ENCODE data around the gene IFT25.

The IFT25 gene

DNA sequence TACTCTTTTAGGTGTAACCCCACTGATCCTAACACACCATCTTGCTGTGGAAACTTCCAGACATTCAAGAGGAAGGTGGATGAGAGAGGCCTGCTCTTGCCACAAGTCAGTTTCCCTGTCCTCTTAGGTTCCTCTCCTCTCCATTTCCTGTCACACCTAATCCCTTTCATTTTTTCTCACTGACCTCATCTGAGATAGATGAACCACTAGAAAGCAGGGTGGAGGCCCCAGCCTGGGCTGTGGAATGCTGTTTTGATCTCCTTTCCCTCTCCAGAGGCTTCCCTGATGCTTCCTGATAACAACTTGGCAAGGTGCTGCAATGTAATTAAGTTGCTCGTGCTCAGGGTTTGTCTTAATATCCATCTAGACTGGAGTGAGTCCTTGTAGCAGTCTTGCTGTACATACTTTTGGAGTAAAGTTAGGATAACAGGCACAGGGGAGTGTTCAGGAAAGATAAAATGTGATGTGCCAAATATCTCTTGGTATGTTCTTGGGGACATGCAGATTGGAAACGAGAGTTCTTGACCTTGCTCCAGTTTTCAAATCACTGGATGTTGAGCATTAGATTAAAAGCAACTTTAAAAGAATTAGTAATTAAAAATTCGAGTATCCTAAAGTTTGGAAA lies 11.8 kb upstream of the IFT25 start:
- DNase-seq (ENCODE audit: low read depth) = no peak

GRCh38 chr1:53956308-53957168 lies 11.0 kb upstream of the IFT25 start:
- no peak for DNase-seq (ENCODE audit: low read depth)

DNA sequence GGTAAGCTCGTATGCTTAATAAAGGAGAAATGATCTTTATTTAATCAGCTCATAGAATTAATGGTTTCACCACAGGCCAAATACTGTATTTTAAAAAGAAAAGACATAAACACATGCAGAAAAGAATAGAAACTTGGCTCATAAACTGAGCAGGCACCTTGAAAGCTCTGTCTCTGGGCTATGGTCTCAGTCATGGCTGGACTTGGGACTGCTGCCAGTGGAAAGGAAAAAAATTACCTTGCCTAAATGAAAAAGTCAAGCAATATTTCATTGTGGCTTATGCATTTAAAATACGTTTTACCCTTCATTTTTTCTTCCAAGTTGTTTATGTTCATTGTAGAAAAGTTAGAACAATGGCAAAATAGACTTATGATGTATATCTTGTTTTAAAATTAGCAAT lies 8.6 kb upstream of the IFT25 start:
- DNase-seq (ENCODE audit: low read depth) = no peak

GRCh38 chr1:53951697-53952096 lies 6.2 kb upstream of the IFT25 start:
- DNase-seq (ENCODE audit: low read depth) = no peak

DNA sequence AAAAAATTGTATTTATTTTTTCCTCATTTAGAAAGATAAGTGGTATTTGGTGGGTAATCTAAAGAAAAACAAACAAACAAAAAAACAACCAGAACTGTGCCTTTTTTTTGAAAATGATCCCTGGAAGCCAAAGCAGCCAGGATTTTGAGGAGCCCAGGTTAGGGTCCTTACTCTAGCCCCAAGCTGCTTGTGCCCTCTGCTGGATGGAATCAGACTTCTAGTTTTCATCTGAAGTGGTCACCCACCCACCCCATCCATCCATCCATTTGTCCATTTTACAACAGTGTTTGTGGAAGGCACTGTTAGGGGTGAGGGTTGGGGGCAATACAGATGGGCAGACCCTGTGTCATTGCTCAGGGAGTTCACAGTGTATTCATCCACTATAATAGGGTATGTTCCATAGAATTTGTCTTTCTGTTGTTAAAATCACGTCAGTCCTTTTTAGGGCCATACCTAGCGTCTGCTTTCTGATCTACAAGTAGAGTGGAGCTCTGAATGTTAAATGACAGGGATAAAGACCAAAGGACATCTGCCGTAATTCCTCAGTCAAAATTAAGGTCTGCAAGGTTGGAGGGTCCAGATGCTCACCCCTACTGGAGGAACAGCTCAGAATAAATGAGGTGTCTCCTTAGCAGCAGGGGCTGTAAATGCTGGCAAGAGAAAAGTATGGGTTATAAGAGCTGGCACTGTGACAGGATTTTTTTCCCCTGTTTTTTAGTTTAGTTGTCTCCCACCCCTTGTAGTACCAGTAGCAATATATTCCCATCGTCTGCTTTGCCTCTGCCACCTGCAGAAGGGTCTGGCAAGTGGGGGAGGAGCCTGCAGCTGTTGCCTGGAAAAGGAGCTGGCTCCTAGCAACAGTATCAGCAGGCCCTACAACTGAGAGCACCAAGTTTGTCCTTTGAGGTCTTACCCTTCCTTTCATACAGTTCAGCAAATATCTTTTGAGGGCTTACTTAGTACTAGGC lies 3.8 kb upstream of the IFT25 start:
- DNase-seq (ENCODE audit: low read depth) = no peak

DNA sequence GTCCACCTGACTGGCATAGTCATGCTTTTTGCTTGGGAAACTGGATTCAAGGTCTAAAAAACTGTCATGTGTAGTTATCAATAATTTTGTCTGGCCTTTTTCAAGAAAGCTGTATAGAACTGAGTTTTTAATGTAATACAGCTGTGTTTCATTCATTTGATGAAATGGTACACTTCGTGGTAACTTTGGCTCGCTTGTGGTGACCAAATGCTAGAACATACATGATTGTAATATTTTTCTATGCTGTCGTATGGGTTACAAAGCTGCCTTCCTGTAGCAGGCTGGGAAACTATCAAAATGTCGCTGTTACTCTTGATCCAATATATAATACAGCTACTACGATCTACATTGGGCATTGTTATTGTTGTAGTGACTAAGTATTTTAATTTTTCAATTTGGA lies 2.8 kb upstream of the IFT25 start:
- no peak for DNase-seq (ENCODE audit: low read depth)

GRCh38 chr1:53947172-53947907 lies 1.8 kb upstream of the IFT25 start:
- no peak for DNase-seq (ENCODE audit: low read depth)

DNA sequence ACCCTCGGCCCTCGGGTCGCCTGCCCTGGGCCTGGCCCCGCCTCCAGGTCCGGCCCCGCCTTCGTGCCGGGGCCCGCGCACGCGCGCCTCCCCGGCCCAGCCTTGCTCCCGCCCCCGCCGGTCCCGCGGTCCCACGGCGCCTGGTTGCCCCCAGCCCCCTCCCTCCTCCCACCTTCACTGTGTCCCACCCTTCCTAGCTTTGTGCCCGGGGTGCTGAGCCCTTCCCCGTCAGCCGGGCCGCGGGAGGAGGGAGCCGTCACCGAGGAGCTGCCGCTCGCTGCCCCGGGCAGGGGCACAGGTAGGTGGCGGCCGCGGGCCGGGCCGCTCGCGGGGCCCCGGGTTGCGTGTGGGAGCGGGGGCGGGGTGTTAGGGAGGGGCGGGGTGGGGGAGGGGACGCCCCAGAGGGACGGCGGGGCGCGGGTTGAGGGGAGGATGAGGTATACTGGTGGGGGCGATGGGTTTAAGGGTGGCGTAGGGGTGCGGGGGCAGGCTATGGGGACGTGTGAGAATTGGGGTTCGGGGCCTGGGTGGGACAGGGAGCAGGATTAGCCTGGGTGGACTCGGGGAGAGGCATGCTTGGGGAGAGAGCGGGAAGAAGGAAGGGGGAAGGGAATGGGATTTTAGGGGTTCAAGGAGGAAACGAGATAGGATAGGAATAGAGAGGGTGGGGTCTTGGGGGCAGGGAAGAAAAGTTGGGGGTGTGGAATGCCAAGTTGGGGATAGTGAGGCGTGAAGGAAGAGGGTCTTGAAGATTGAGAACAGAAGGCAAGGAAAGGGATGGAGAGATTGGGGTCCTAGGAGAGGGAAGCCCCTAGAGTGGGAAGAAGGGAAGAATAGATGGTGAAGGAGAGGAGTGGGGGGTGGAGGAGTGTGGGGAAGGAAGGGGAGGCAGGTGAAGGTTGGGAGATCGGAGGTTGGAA lies 1.0 kb upstream of the IFT25 start, which contains the start of gene LRRC42:
TSS of gene LRRC42 (plus strand) at position 99 of the 920 bp plus-strand sequence. CDS start 5,650 bp downstream, outside the sequence.
- DNase-seq (ENCODE audit: low read depth) = no peak

- DNase-seq (ENCODE audit: low read depth) = no peak
Measured at GRCh38 chr1:53945183-53945432, 391 bp downstream of the IFT25 start.

- DNase-seq (ENCODE audit: low read depth) = no peak
Measured at GRCh38 chr1:53944469-53945182, 873 bp downstream of the IFT25 start.

- no peak for DNase-seq (ENCODE audit: low read depth)
Measured at GRCh38 chr1:53943490-53944043, 1.9 kb downstream of the IFT25 start.

DNA sequence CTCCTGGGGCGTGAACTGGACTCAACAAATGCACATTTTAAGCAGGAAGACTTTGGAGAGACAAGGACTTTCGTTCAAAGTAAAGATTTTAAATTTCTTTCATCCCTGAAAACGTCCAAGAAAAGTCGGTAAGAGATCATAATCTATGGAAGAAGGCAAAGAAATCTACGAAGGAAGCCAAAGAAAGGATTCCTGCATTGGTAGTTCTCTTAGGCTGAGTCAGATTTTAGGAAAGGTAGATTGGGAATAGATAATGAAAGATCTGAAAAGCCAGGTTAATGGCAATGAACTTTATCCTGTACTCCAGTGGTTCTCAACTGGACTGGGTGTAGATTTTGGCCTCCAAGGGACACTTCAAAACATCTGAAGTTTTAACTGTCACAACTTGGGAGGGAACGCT lies 2.4 kb downstream of the IFT25 start:
- DNase-seq (ENCODE audit: low read depth) = no peak

- DNase-seq (ENCODE audit: low read depth) = no peak
Measured at GRCh38 chr1:53942127-53942957, 3.2 kb downstream of the IFT25 start.

GRCh38 chr1:53938136-53938830 lies 7.2 kb downstream of the IFT25 start:
- no peak for DNase-seq (ENCODE audit: low read depth)

GRCh38 chr1:53936430-53936829 lies 9.1 kb downstream of the IFT25 start:
- no peak for DNase-seq (ENCODE audit: low read depth)

GRCh38 chr1:53934170-53934765 lies 11.2 kb downstream of the IFT25 start:
- DNase-seq (ENCODE audit: low read depth) = no peak

GRCh38 chr1:53931523-53931922 lies 14.0 kb downstream of the IFT25 start:
- no peak for DNase-seq (ENCODE audit: low read depth)

- DNase-seq (ENCODE audit: low read depth) = no peak
Measured at GRCh38 chr1:53930932-53931331, 14.6 kb downstream of the IFT25 start.
